HG03565 (cell line): ENCODE data around the gene DUSP22.

ENCODE experiments used
- ATAC-seq: cut with Tn5 transposase; IDR thresholded peaks from one replicate; pipeline ENCODE4 v1.9.1; 2021; ENCODE audit warnings: mild to moderate bottlenecking, moderate library complexity; ENCODE audit not compliant: unreplicated experiment

The DUSP22 gene

GRCh38 chr6:336159-337114 lies 44.1 kb downstream of the DUSP22 start:
- ATAC-seq, result peak; percentile 38

GRCh38 chr6:337805-338368 lies 45.6 kb downstream of the DUSP22 start:
- no peak for ATAC-seq

GRCh38 chr6:338815-339262 lies 46.6 kb downstream of the DUSP22 start:
- ATAC-seq, result no peak

GRCh38 chr6:339480-339879 lies 47.2 kb downstream of the DUSP22 start:
- no peak for ATAC-seq

GRCh38 chr6:340186-340955 lies 48.1 kb downstream of the DUSP22 start:
- no peak for ATAC-seq

- no peak for ATAC-seq
Observed at GRCh38 chr6:340991-341827, 48.9 kb downstream of the DUSP22 start.

- peak; percentile 49 for ATAC-seq
Observed at GRCh38 chr6:341914-342831, 49.9 kb downstream of the DUSP22 start.

GRCh38 chr6:342832-343179 lies 50.5 kb downstream of the DUSP22 start:
- ATAC-seq, result no peak

- no peak for ATAC-seq
Observed at GRCh38 chr6:343226-343935, 51.1 kb downstream of the DUSP22 start.

GRCh38 chr6:343960-344815 lies 51.9 kb downstream of the DUSP22 start:
- no peak for ATAC-seq

- no peak for ATAC-seq
Observed at GRCh38 chr6:344816-345340, 52.6 kb downstream of the DUSP22 start.

GRCh38 chr6:345747-346385 lies 53.6 kb downstream of the DUSP22 start:
- no peak for ATAC-seq

GRCh38 chr6:346386-347030 lies 54.2 kb downstream of the DUSP22 start:
- no peak for ATAC-seq

- ATAC-seq, result peak; percentile 87
Observed at GRCh38 chr6:347232-347631, 54.9 kb downstream of the DUSP22 start.

GRCh38 chr6:347951-348859 lies 55.9 kb downstream of the DUSP22 start:
- no peak for ATAC-seq

GRCh38 chr6:348860-349396 lies 56.6 kb downstream of the DUSP22 start:
- no peak for ATAC-seq
